GM12878 (cell line): Measurements from ENCODE around the gene TMEM63C. TPM values are rescaled to one million over a fixed set of nuclear protein-coding genes. Genes with fewer than 3 reads are reported as not detected.

Source experiments
- ATAC-seq: fragments of 200-7000 bp; cut with Tn5 transposase; 3 replicates; pipeline ENCODE4 v1.9.1; 2020; ENCODE audit warnings: mild to moderate bottlenecking, moderate library complexity
- BruUV-seq: library from RNA; stranded (reverse); fragments of 400-500 nt; replicated peaks from 2 replicates; lab custom pipeline; 2021; lab: Mats Ljungman, UMichigan
- CTCF ChIA-PET: fragments of 300-600 bp; sonication (Branson Sonifier 250); formaldehyde crosslinking; extraction: SDS; loops from one replicate; lab custom pipeline; 2021; ENCODE audit warnings: inconsistent platforms; lab: Yijun Ruan, JAX
- POLR2A ChIA-PET: fragments of 350-600 bp; formaldehyde crosslinking; extraction: SDS; loops from one replicate; lab custom pipeline; 2021; ENCODE audit warnings: inconsistent platforms; lab: Charles Lee
- RAD21 ChIA-PET: fragments of 300-600 bp; sonication (Branson Sonifier 250); formaldehyde crosslinking; loops from one replicate; lab custom pipeline; 2023; ENCODE audit warnings: antibody characterized with exemption; ENCODE audit not compliant: unreplicated experiment; lab: Charles Lee
- SMC1A ChIA-PET: fragments of 300-600 bp; sonication (Branson Sonifier 250); formaldehyde crosslinking; loops from one replicate; lab custom pipeline; 2023; ENCODE audit not compliant: unreplicated experiment, uncharacterized antibody; lab: Charles Lee
- DNase-seq: peaks from one replicate; pipeline ENCODE4 v3.0.0-alpha.2; 2011; ENCODE audit warnings: low read depth, low spot score
- FAIRE-seq: peaks from 3 replicates; lab custom pipeline; 2011; peaks lifted over from hg19 to GRCh38; lab: Jason Lieb, UNC
- H2AFZ ChIP-seq: 2 replicates; pipeline ENCODE4 v1.6.0; 2011; ENCODE audit warnings: low read depth, low read length, control low read depth; ENCODE audit not compliant: control insufficient read depth
- H3K27ac ChIP-seq: 2 replicates; pipeline ENCODE4 v1.5.1; 2011; ENCODE audit warnings: control low read depth; ENCODE audit not compliant: control insufficient read depth, insufficient read depth
- H3K27me3 ChIP-seq, 2 experiments: replicated peaks in 1 of 2; 2 replicates each; pipeline versions ENCODE4 v1.6.0 to v1.6.1; 2011; ENCODE audit warnings: low read length in 1 of 2; ENCODE audit not compliant: control insufficient read depth in 2 of 2, insufficient read depth in 2 of 2
- H3K36me3 ChIP-seq, 2 experiments: 2 replicates each; pipeline ENCODE4 v1.5.1; 2011; ENCODE audit warnings: low read length in 1 of 2; ENCODE audit not compliant: control insufficient read depth in 2 of 2, insufficient read depth in 2 of 2
- H3K4me1 ChIP-seq: 2 replicates; pipeline ENCODE4 v1.6.1; 2011; ENCODE audit warnings: mild to moderate bottlenecking, low read length, moderate library complexity, mixed read lengths; ENCODE audit not compliant: control insufficient read depth, insufficient read depth
- H3K4me2 ChIP-seq: 2 replicates; pipeline ENCODE4 v1.6.0; 2011; ENCODE audit warnings: control low read depth; ENCODE audit not compliant: control insufficient read depth, insufficient read depth
- H3K4me3 ChIP-seq: fragments of 200-600 bp; sonication (generic); 2 replicates; pipeline ENCODE4 v1.5.1; 2016
- H3K79me2 ChIP-seq: 2 replicates; pipeline ENCODE4 v1.6.0; 2011; ENCODE audit warnings: low read length; ENCODE audit not compliant: control insufficient read depth, insufficient read depth
- H3K9ac ChIP-seq: 2 replicates; pipeline ENCODE4 v1.8.0; 2011; ENCODE audit warnings: low read length, control low read depth, mixed read lengths; ENCODE audit not compliant: control insufficient read depth, insufficient read depth
- H3K9me3 ChIP-seq: replicated peaks from 3 replicates; pipeline ENCODE4 v1.5.1; 2011; ENCODE audit warnings: mild to moderate bottlenecking, low read length; ENCODE audit not compliant: control insufficient read depth, insufficient read depth
- H4K20me1 ChIP-seq: 2 replicates; pipeline ENCODE4 v1.6.0; 2011; ENCODE audit not compliant: control insufficient read depth, insufficient read depth
- BCL3 ChIP-seq: IDR thresholded peaks from 2 replicates; pipeline ENCODE4 v1.6.1; 2011; ENCODE audit warnings: borderline replicate concordance, low read depth, mild to moderate bottlenecking, moderate library complexity, low read length; ENCODE audit not compliant: insufficient read depth, poor library complexity, severe bottlenecking
- HDAC2 ChIP-seq: fragments of 200-600 bp; sonication (generic); IDR thresholded peaks from 2 replicates; pipeline ENCODE4 v1.6.1; 2017
- POLR2AphosphoS5 ChIP-seq: IDR thresholded peaks from 2 replicates; pipeline ENCODE4 v1.6.1; 2011; ENCODE audit warnings: mild to moderate bottlenecking, low read length, inconsistent platforms
- REST ChIP-seq: IDR thresholded peaks from 2 replicates; pipeline ENCODE4 v1.6.1; 2012; ENCODE audit warnings: mild to moderate bottlenecking, low read depth, low read length
- TAF1 ChIP-seq: IDR thresholded peaks from 2 replicates; pipeline ENCODE4 v1.6.1; 2011; ENCODE audit warnings: mild to moderate bottlenecking, low read depth, low read length, borderline replicate concordance
- TCF12 ChIP-seq: IDR thresholded peaks from 2 replicates; pipeline ENCODE4 v1.6.1; 2011; ENCODE audit warnings: low read depth, mild to moderate bottlenecking, low read length
- WGBS: methylation state at CpG from one replicate; pipeline ENCODE4 v1.1.6; 2016; ENCODE audit warnings: low lambda C conversion rate; ENCODE audit not compliant: insufficient replicate concordance, insufficient coverage; ENCODE audit errors: missing lambda C conversion rate; 5-methylcytosine and 5-hydroxymethylcytosine counted together
- in situ Hi-C: fragments of 300-500 bp; cut with MboI; formaldehyde crosslinking; loops from 9 replicates; pipeline ENCODE4 v1.14.3; 2018; ENCODE audit warnings: mixed read lengths
- intact Hi-C: fragments of 100-400 bp; cut with micrococcal nuclease; formaldehyde crosslinking; loops from one replicate; pipeline ENCODE4 v1.14.2; 2022; ENCODE audit not compliant: unreplicated experiment
- polyA plus RNA-seq, 11 experiments: library from polyadenylated mRNA; depleted of rRNA in 4 of 11; unstranded in 6 of 11; stranded (reverse) in 5 of 11; fragments of >200 nt; fragmentation: Nextera tagmentation in 4 of 11; fragmentation: Illumina TruSeq in 1 of 11; extraction: Ambion mirVana in 4 of 11; extraction: Trizol in 1 of 11; gene quantifications; 1 replicate in 1 of 11; 2 replicates in 10 of 11; pipeline versions ENCODE4 v1.2.1 to v1.2.3, GENCODE V29; 2011 to 2016; ENCODE audit warnings: inconsistent platforms in 2 of 11, missing spikeins in 2 of 11, low read depth in 1 of 11
- total RNA-seq, 4 experiments: library from RNA; depleted of rRNA in 3 of 4; stranded (reverse); fragments of >200 nt in 3 of 4; fragmentation: Illumina TruSeq in 1 of 4; extraction: Trizol in 1 of 4; gene quantifications; 2 replicates each; pipeline versions ENCODE4 v1.2.1 to v1.2.3, GENCODE V29; 2013 to 2021

TMEM63C gene
- total and polyA plus RNA-seq, 10 of the 15 experiments (the other 5 are each of a cell fraction or from before 2014, with no cell fraction given), result 0.06 to 1.3 (median 0.39) TPM; not detected in 4

GRCh38 chr14:77241955-77242354 is 60.4 kb downstream of the TMEM63C start:
- Histone ChIP-seq H3K4me1 (no peaks in the 10 kb centered on the region), H3K9me3 (no peaks in the 10 kb centered on the region), H3K36me3 (no peaks in the 10 kb centered on the region), H3K79me2 (no peaks in the 10 kb centered on the region), H2AFZ (no peak overlapping the region), H3K27ac (no peak overlapping the region), H4K20me1 (no peaks in the 10 kb centered on the region), H3K27me3 (peaks cover 0 to 1% of the 10 kb centered on the region in 2 experiments; a peak in 2 of 4 replicates), H3K9ac (no peak overlapping the region), H3K4me3 (no peak overlapping the region), H3K4me2 (no peak overlapping the region)
- CTCF ChIA-PET, result no interaction called here
- intact Hi-C loops (no loop called here), in situ Hi-C loops (no loop called here)
- POLR2A ChIA-PET, result no interaction called here
- FAIRE-seq (no peak), ATAC-seq (no peak), DNase-seq (no peak)
- SMC1A ChIA-PET, result no interaction called here
- TF ChIP-seq TAF1 (no peak), TCF12 (no peak), HDAC2 (no peak), POLR2AphosphoS5 (no peak), BCL3 (no peak), REST (peak; percentile 63; the same call in 1 of the 2 replicates)
- WGBS, result 36% methylated on average over 2 of the region's 2 CpGs
- BruUV-seq, result no TSS peak
- RAD21 ChIA-PET, result no interaction called here
